Left colon (tissue), 2 donors: ENCODE data around the gene GXYLT2. TPM values are rescaled to one million over a fixed set of nuclear protein-coding genes. Genes with fewer than 3 reads are reported as not detected.

Experiments
- ATAC-seq: fragments of 200-7000 bp; cut with Tn5 transposase; one replicate; pipeline ENCODE4 v1.9.1; 2020; ENCODE audit warnings: mild to moderate bottlenecking, moderate library complexity
- DNase-seq, 2 donors: peaks; one replicate each; pipeline ENCODE4 v3.0.0-alpha.2; 2020
- intact Hi-C, 2 donors: fragments of 100-400 bp; cut with DNase I in 1 of 2; cut with micrococcal nuclease in 1 of 2; formaldehyde crosslinking; loops; one replicate each; pipeline versions ENCODE4 v1.11.2 to v1.14.0; 2022; cut with DNase I, micrococcal nuclease
- total RNA-seq, 2 donors: library from RNA; stranded (reverse); fragmentation: NEBNext Ultra II Directional; extraction: Animal tissue kit (Norgen Biotek cat#: 25700); gene quantifications; one replicate each; pipeline ENCODE4 v1.2.1, GENCODE V29; 2021
- donor health status: DM: no; HTN: no; CAD: no.
- donor health status: DM: yes; HTN: yes; CAD: no.

Gene GXYLT2
- total RNA-seq, 2 donors from 2014 or later, result 3.3 to 12.6 TPM

GRCh38 chr3:72960812-72961518, 73.1 kb downstream of the GXYLT2 start:
- ATAC-seq, result peak; percentile 94
- DNase-seq, result no peak
- intact Hi-C loops, result no loop called here

- no peak for DNase-seq
These were observed 73.9 kb downstream of the GXYLT2 start for GRCh38 chr3:72961752-72962151.

GRCh38 chr3:72962317-72962716, 74.5 kb downstream of the GXYLT2 start:
- DNase-seq (no peak), ATAC-seq (no peak)
- intact Hi-C loops, result no loop called here

More at GRCh38 chr3:72961752-72962151, 73.9 kb downstream of the GXYLT2 start:
- ATAC-seq, result no peak
- intact Hi-C loops, result no loop called here

- intact Hi-C loops, result no loop called here
- ATAC-seq, result no peak
- no peak for DNase-seq
These were observed 76.8 kb downstream of the GXYLT2 start for GRCh38 chr3:72964633-72965032.

- no peak for ATAC-seq
- no peak for DNase-seq
These were observed 80.4 kb downstream of the GXYLT2 start for GRCh38 chr3:72968266-72968664.

GRCh38 chr3:72969766-72970165, 81.9 kb downstream of the GXYLT2 start:
- intact Hi-C loops, result no loop called here
- DNase-seq (no peak), ATAC-seq (no peak)

More at GRCh38 chr3:72968266-72968664, 80.4 kb downstream of the GXYLT2 start:
- intact Hi-C loops, result no loop called here

GRCh38 chr3:72970942-72971341, 83.1 kb downstream of the GXYLT2 start:
- no peak for DNase-seq
- intact Hi-C loops, result no loop called here
- no peak for ATAC-seq

- no peak for DNase-seq
- peak; percentile 48 for ATAC-seq
- intact Hi-C loops, result no loop called here
These were observed 84.8 kb downstream of the GXYLT2 start for GRCh38 chr3:72972706-72973030.

- ATAC-seq, result peak; percentile 98
- intact Hi-C loops, result no loop called here
- DNase-seq, result peak; percentile 82 to 90
These were observed 85.3 kb downstream of the GXYLT2 start for GRCh38 chr3:72973031-72973723.

- ATAC-seq, result no peak
- intact Hi-C loops, result no loop called here
- DNase-seq, result no peak
These were observed 85.9 kb downstream of the GXYLT2 start for GRCh38 chr3:72973786-72974185.

GRCh38 chr3:72974956-72975355, 87.1 kb downstream of the GXYLT2 start:
- no peak for DNase-seq
- intact Hi-C loops, result no loop called here
- no peak for ATAC-seq

- intact Hi-C loops, result no loop called here
- ATAC-seq (no peak), DNase-seq (no peak)
These were observed 88.5 kb downstream of the GXYLT2 start for GRCh38 chr3:72976281-72976741.

GRCh38 chr3:72977060-72977808, 89.4 kb downstream of the GXYLT2 start:
- intact Hi-C loops, result no loop called here
- DNase-seq (no peak), ATAC-seq (no peak)

- intact Hi-C loops, result no loop called here
- ATAC-seq (peak; percentile 71), DNase-seq (no peak)
These were observed 94.9 kb downstream of the GXYLT2 start for GRCh38 chr3:72982609-72983366.

- intact Hi-C loops, result no loop called here
- DNase-seq (no peak), ATAC-seq (no peak)
These were observed 97.7 kb downstream of the GXYLT2 start for GRCh38 chr3:72985576-72985975.

GRCh38 chr3:72990701-72991395, 103.0 kb downstream of the GXYLT2 start:
- no peak for DNase-seq
- intact Hi-C loops, result no loop called here
- no peak for ATAC-seq

- DNase-seq, result no peak
- intact Hi-C loops, result no loop called here
- no peak for ATAC-seq
These were observed 103.7 kb downstream of the GXYLT2 start for GRCh38 chr3:72991522-72991921.

- ATAC-seq (no peak), DNase-seq (no peak)
- intact Hi-C loops, result no loop called here
These were observed 105.5 kb downstream of the GXYLT2 start for GRCh38 chr3:72993391-72993790.

- peak; percentile 51 to 53 for DNase-seq
- intact Hi-C loops, result no loop called here
- peak; percentile 64 for ATAC-seq
These were observed 107.5 kb downstream of the GXYLT2 start for GRCh38 chr3:72995337-72995736.
